Measurements from ENCODE around the gene LRRC7.

- no peak for TF ChIP-seq CTCF (IDR thresholded peaks at IDR 0.05)
- TF ChIP-seq POLR2A (IDR thresholded peaks at IDR 0.05), result no peak
Observed at GRCh38 chr1:69992594-69992993, 424.9 kb downstream of the LRRC7 start.
